HL-60 (cell line): Measurements from ENCODE around the gene SSRP1.

Experiments
- GABPA ChIP-seq: IDR thresholded peaks from 2 replicates; pipeline ENCODE4 v1.6.1; 2012; ENCODE audit warnings: low read depth
- POLR2AphosphoS5 ChIP-seq: IDR thresholded peaks from 2 replicates; pipeline ENCODE4 v1.6.1; 2012; ENCODE audit warnings: low read depth
- SPI1 ChIP-seq: IDR thresholded peaks from 2 replicates; pipeline ENCODE4 v1.6.1; 2012; ENCODE audit warnings: low read depth, mild to moderate bottlenecking, borderline replicate concordance
- TF ChIP-seq, protein P1 (sequence below): IDR thresholded peaks from 2 replicates; pipeline ENCODE4 v1.6.1; 2012; ENCODE audit warnings: low read depth; ENCODE audit not compliant: insufficient replicate concordance
- TF ChIP-seq, protein P2 (sequence below): IDR thresholded peaks from one replicate; pipeline ENCODE4 v1.5.1; 2011; ENCODE audit warnings: low read length, control low read depth, inconsistent platforms; ENCODE audit not compliant: insufficient read depth

DNA sequence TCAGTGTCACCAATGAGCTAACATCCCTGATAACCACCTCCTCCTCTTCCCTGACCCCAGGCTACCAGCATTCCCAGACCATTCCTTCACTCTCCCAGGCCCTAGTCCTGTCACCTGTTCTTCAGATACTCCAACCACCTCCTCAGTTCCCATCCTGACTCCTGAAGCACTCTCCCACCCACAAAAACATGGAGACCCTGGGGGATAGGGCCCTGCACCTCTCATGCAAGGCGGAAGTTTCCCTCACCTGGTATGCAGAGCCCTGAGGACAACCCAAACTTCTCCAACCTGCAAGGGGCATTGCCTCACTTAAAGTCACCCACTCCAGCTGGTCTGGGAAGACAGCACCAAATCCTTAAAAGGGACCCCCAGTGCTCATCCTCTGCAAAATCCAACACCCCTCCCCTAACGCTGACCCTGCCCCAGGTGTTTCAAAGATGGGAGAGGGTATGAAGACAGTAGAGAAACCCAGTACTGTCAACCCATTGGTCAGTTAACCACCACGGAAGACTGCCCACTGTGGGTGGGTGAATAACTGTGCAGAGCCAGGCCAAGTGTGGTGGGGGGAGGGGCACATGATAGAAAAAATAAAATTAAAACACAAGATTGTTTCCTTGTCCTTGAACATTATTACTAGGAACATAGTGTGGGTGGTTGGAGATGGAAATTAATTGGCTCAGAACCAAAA is 12.4 kb downstream of the SSRP1 start:
- TF ChIP-seq, protein P1, sequence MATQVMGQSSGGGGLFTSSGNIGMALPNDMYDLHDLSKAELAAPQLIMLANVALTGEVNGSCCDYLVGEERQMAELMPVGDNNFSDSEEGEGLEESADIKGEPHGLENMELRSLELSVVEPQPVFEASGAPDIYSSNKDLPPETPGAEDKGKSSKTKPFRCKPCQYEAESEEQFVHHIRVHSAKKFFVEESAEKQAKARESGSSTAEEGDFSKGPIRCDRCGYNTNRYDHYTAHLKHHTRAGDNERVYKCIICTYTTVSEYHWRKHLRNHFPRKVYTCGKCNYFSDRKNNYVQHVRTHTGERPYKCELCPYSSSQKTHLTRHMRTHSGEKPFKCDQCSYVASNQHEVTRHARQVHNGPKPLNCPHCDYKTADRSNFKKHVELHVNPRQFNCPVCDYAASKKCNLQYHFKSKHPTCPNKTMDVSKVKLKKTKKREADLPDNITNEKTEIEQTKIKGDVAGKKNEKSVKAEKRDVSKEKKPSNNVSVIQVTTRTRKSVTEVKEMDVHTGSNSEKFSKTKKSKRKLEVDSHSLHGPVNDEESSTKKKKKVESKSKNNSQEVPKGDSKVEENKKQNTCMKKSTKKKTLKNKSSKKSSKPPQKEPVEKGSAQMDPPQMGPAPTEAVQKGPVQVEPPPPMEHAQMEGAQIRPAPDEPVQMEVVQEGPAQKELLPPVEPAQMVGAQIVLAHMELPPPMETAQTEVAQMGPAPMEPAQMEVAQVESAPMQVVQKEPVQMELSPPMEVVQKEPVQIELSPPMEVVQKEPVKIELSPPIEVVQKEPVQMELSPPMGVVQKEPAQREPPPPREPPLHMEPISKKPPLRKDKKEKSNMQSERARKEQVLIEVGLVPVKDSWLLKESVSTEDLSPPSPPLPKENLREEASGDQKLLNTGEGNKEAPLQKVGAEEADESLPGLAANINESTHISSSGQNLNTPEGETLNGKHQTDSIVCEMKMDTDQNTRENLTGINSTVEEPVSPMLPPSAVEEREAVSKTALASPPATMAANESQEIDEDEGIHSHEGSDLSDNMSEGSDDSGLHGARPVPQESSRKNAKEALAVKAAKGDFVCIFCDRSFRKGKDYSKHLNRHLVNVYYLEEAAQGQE = no peak
- TF ChIP-seq, protein P2, sequence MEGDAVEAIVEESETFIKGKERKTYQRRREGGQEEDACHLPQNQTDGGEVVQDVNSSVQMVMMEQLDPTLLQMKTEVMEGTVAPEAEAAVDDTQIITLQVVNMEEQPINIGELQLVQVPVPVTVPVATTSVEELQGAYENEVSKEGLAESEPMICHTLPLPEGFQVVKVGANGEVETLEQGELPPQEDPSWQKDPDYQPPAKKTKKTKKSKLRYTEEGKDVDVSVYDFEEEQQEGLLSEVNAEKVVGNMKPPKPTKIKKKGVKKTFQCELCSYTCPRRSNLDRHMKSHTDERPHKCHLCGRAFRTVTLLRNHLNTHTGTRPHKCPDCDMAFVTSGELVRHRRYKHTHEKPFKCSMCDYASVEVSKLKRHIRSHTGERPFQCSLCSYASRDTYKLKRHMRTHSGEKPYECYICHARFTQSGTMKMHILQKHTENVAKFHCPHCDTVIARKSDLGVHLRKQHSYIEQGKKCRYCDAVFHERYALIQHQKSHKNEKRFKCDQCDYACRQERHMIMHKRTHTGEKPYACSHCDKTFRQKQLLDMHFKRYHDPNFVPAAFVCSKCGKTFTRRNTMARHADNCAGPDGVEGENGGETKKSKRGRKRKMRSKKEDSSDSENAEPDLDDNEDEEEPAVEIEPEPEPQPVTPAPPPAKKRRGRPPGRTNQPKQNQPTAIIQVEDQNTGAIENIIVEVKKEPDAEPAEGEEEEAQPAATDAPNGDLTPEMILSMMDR = no peak
- no peak for TF ChIP-seq POLR2AphosphoS5
- TF ChIP-seq GABPA = no peak
- TF ChIP-seq SPI1 = no peak
